ENCODE results near the gene ZFPM1. TPM values are rescaled to one million over a fixed set of nuclear protein-coding genes. Genes with fewer than 3 reads are reported as not detected.
"Not testable (repeated sequence)": the region's sequence is repeated elsewhere in the genome, so short reads cannot be mapped to it uniquely, and the experiment has no call there.

ZFPM1 gene
- total RNA-seq, 2 donors from 2014 or later: 10.9 to 11.4 TPM

GRCh38 chr16:88406096-88407041, 46.7 kb upstream of the ZFPM1 start:
- 50 to 53% methylated on average over 19 to 39 of the region's 39 CpGs for WGBS, 2 donors
- H3K4me1 ChIP-seq: no peaks in the 10 kb centered on the region
- DNase-seq (no peak), ATAC-seq (peak; percentile 30)
- no peaks in the 10 kb centered on the region for H3K27me3 ChIP-seq
- H3K4me3 ChIP-seq: no peak overlapping the region
- no peak for TF ChIP-seq POLR2A (IDR thresholded peaks at IDR 0.05)
- TF ChIP-seq CTCF (IDR thresholded peaks at IDR 0.05): peak in 2 of 7 experiments; percentile 6 to 14
- H3K36me3 ChIP-seq (replicated peaks in 1 of 2; ENCODE audit: insufficient read depth in 1 of 2, low read depth in 2 of 2): no peaks in the 10 kb centered on the region
- H3K27ac ChIP-seq: no peak overlapping the region
- H3K9me3 ChIP-seq: no peaks in the 10 kb centered on the region
- intact Hi-C loops (cut with DNase I): no loop called here

- Histone ChIP-seq H3K27me3 (no peaks in the 10 kb centered on the region), H3K4me3 (no peak overlapping the region), H3K4me1 (no peaks in the 10 kb centered on the region), H3K9me3 (no peaks in the 10 kb centered on the region), H3K27ac (no peak overlapping the region), H3K36me3 (replicated peaks in 1 of 2; ENCODE audit: insufficient read depth in 1 of 2, low read depth in 2 of 2) (no peaks in the 10 kb centered on the region)
- intact Hi-C loops (cut with DNase I): no loop called here
- WGBS, 2 donors: 26 to 36% methylated on average over 5 to 20 of the region's 20 CpGs
- TF ChIP-seq POLR2A (IDR thresholded peaks at IDR 0.05): no peak
- ATAC-seq: no peak
- no peak for DNase-seq
These were observed 46.0 kb upstream of the ZFPM1 start for GRCh38 chr16:88407042-88407420.

GRCh38 chr16:88407807-88408206, 45.3 kb upstream of the ZFPM1 start:
- 76 to 81% methylated on average over 5 of the region's 5 CpGs for WGBS, 2 donors
- intact Hi-C loops (cut with DNase I): no loop called here
- no peaks in the 10 kb centered on the region for H3K4me1 ChIP-seq
- H3K9me3 ChIP-seq: no peaks in the 10 kb centered on the region
- no peaks in the 10 kb centered on the region for H3K36me3 ChIP-seq (replicated peaks in 1 of 2; ENCODE audit: insufficient read depth in 1 of 2, low read depth in 2 of 2)
- ATAC-seq (no peak), DNase-seq (no peak)
- H3K4me3 ChIP-seq: no peak overlapping the region
- no peak overlapping the region for H3K27ac ChIP-seq
- H3K27me3 ChIP-seq: no peaks in the 10 kb centered on the region
- no peak for TF ChIP-seq CTCF (IDR thresholded peaks at IDR 0.05)
- no peak for TF ChIP-seq POLR2A (IDR thresholded peaks at IDR 0.05)

GRCh38 chr16:88408561-88409142, 44.4 kb upstream of the ZFPM1 start:
- Histone ChIP-seq H3K27me3 (no peaks in the 10 kb centered on the region), H3K9me3 (no peaks in the 10 kb centered on the region), H3K4me1 (no peaks in the 10 kb centered on the region), H3K27ac (no peak overlapping the region), H3K4me3 (no peak overlapping the region), H3K36me3 (replicated peaks in 1 of 2; ENCODE audit: insufficient read depth in 1 of 2, low read depth in 2 of 2) (no peaks in the 10 kb centered on the region)
- TF ChIP-seq CTCF (IDR thresholded peaks at IDR 0.05) (no peak), POLR2A (IDR thresholded peaks at IDR 0.05) (no peak)
- intact Hi-C loops (cut with DNase I): no loop called here
- WGBS, 2 donors: 75% methylated on average over 15 of the region's 15 CpGs
- DNase-seq (no peak), ATAC-seq (no peak)

GRCh38 chr16:88409296-88410065, 43.6 kb upstream of the ZFPM1 start:
- 68 to 77% methylated on average over 18 to 24 of the region's 29 CpGs for WGBS, 2 donors
- H3K27me3 ChIP-seq: no peaks in the 10 kb centered on the region
- H3K27ac ChIP-seq: no peak overlapping the region
- H3K4me1 ChIP-seq: no peaks in the 10 kb centered on the region
- H3K36me3 ChIP-seq (replicated peaks in 1 of 2; ENCODE audit: insufficient read depth in 1 of 2, low read depth in 2 of 2): no peaks in the 10 kb centered on the region
- ATAC-seq: no peak
- H3K4me3 ChIP-seq: no peak overlapping the region
- no peak for TF ChIP-seq CTCF (IDR thresholded peaks at IDR 0.05)
- no peak for TF ChIP-seq POLR2A (IDR thresholded peaks at IDR 0.05)
- no peaks in the 10 kb centered on the region for H3K9me3 ChIP-seq
- intact Hi-C loops (cut with DNase I): no loop called here
- no peak for DNase-seq

- 82 to 86% methylated on average over 28 of the region's 28 CpGs for WGBS, 2 donors
- not testable (repeated sequence) for ATAC-seq, DNase-seq
These were observed 42.6 kb upstream of the ZFPM1 start for GRCh38 chr16:88410297-88410968.

More at GRCh38 chr16:88410297-88410968, 42.6 kb upstream of the ZFPM1 start:
- H3K36me3 ChIP-seq (replicated peaks in 1 of 2; ENCODE audit: insufficient read depth in 1 of 2, low read depth in 2 of 2); intact Hi-C loops (cut with DNase I); H3K27me3 ChIP-seq; H3K27ac ChIP-seq; H3K4me3 ChIP-seq; H3K4me1 ChIP-seq; H3K9me3 ChIP-seq: not testable (repeated sequence)

Data from body of pancreas (tissue), 4 donors.